MCF 10A (cell line): ENCODE data around the gene CACNA1S. TPM values are rescaled to one million over a fixed set of nuclear protein-coding genes. Genes with fewer than 3 reads are reported as not detected.

Source experiments
- BruUV-seq: library from RNA; stranded (reverse); fragments of 400-500 nt; replicated peaks from 2 replicates; lab custom pipeline; 2021; lab: Mats Ljungman, UMichigan
- CTCF ChIA-PET: fragments of 300-600 bp; sonication (Branson Sonifier 250); formaldehyde crosslinking; extraction: SDS; loops from one replicate; lab custom pipeline; 2021; ENCODE audit warnings: antibody characterized with exemption, inconsistent platforms; lab: Yijun Ruan, JAX
- POLR2A ChIA-PET: fragments of 300-600, 350-650 bp; sonication (Branson Sonifier 250); formaldehyde crosslinking; extraction: SDS; loops from one replicate; lab custom pipeline; 2020; ENCODE audit warnings: antibody characterized with exemption, inconsistent platforms; lab: Yijun Ruan, JAX
- DNase-seq: peaks from one replicate; pipeline ENCODE4 v3.0.0-alpha.2; 2018; ENCODE audit not compliant: unreplicated experiment
- H3K27ac Mint-ChIP-seq: one replicate; pipeline ENCODE4 v1.8.0; 2022; ENCODE audit warnings: mild to moderate bottlenecking, low read depth, mixed read lengths; ENCODE audit not compliant: unreplicated experiment
- H3K27me3 Mint-ChIP-seq: one replicate; pipeline ENCODE4 v1.8.0; 2022; ENCODE audit warnings: mixed read lengths; ENCODE audit not compliant: insufficient read depth, unreplicated experiment
- H3K36me3 Mint-ChIP-seq: one replicate; pipeline ENCODE4 v1.8.0; 2022; ENCODE audit warnings: mild to moderate bottlenecking, moderate library complexity, mixed read lengths; ENCODE audit not compliant: insufficient read depth, unreplicated experiment
- H3K4me1 Mint-ChIP-seq: one replicate; pipeline ENCODE4 v1.8.0; 2022; ENCODE audit warnings: mixed read lengths; ENCODE audit not compliant: insufficient read depth, unreplicated experiment
- H3K4me3 Mint-ChIP-seq: one replicate; pipeline ENCODE4 v1.8.0; 2022; ENCODE audit warnings: mild to moderate bottlenecking, moderate library complexity, mixed read lengths; ENCODE audit not compliant: unreplicated experiment
- H3K9me3 Mint-ChIP-seq: one replicate; pipeline ENCODE4 v1.8.0; 2022; ENCODE audit warnings: mixed read lengths; ENCODE audit not compliant: unreplicated experiment
- CTCF ChIP-seq: fragments of 200-600 bp; IDR thresholded peaks from one replicate; pipeline ENCODE4 v1.8.0; 2022; ENCODE audit warnings: antibody characterized with exemption, mild to moderate bottlenecking; ENCODE audit not compliant: unreplicated experiment
- intact Hi-C: fragments of 100-400 bp; cut with micrococcal nuclease; formaldehyde crosslinking; loops from 2 replicates; pipeline ENCODE4 v1.14.1; 2022
- total RNA-seq: library from RNA; stranded (reverse); gene quantifications from 2 replicates; pipeline ENCODE4 v1.2.3, GENCODE V29; 2022

CACNA1S gene
- total RNA-seq, 1 experiment from 2014 or later: not detected

- Mint-ChIP-seq H3K4me1 (peaks cover 7% of the 10 kb centered on the region), H3K36me3 (no peaks in the 10 kb centered on the region), H3K27ac (no peak overlapping the region), H3K4me3 (no peak overlapping the region), H3K9me3 (no peaks in the 10 kb centered on the region), H3K27me3 (peaks cover 37% of the 10 kb centered on the region)
- ChIA-PET CTCF (interaction anchor here (0.5 to 2.1 kb wide), 9 partner anchors 9 to 156 kb away, joined by 3 to 6 read pairs (median 4); no protein-coding TSS in a partner anchor), POLR2A (interaction anchor here (0.6 to 0.7 kb wide), 3 partner anchors 9 to 1816 kb away, joined by 3 to 5 read pairs (median 3); no protein-coding TSS in a partner anchor)
- TF ChIP-seq CTCF: no peak
- BruUV-seq: no TSS peak
- DNase-seq: no peak
- intact Hi-C loops: no loop called here
Measured at GRCh38 chr1:201072922-201073321, 39.3 kb downstream of the CACNA1S start.

GRCh38 chr1:201072149-201072548, 40.1 kb downstream of the CACNA1S start:
- Mint-ChIP-seq H3K4me3 (no peak overlapping the region), H3K36me3 (no peaks in the 10 kb centered on the region), H3K9me3 (no peaks in the 10 kb centered on the region), H3K27me3 (peaks cover 37% of the 10 kb centered on the region), H3K27ac (no peak overlapping the region), H3K4me1 (peaks cover 7% of the 10 kb centered on the region)
- CTCF ChIA-PET: interaction anchor here (0.6 to 2.1 kb wide), 5 partner anchors 10 to 101 kb away, joined by 3 to 6 read pairs (median 5); no protein-coding TSS in a partner anchor
- intact Hi-C loops: no loop called here
- POLR2A ChIA-PET: interaction anchor here (0.6 kb wide), 1 partner anchor 209 kb away, joined by 5 read pairs; no protein-coding TSS in a partner anchor
- TF ChIP-seq CTCF: no peak
- BruUV-seq: no TSS peak
- DNase-seq: peak; percentile 76

- Mint-ChIP-seq H3K27me3 (peaks cover 49% of the 10 kb centered on the region), H3K4me3 (no peak overlapping the region), H3K36me3 (no peaks in the 10 kb centered on the region), H3K27ac (no peak overlapping the region), H3K4me1 (peaks cover 7% of the 10 kb centered on the region), H3K9me3 (no peaks in the 10 kb centered on the region)
- no peak for TF ChIP-seq CTCF
- peak; percentile 26 for DNase-seq
- intact Hi-C loops: no loop called here
- POLR2A ChIA-PET: interaction anchor here (0.6 kb wide), 1 partner anchor 21 kb away, joined by 3 read pairs; no protein-coding TSS in a partner anchor
- BruUV-seq: no TSS peak
- CTCF ChIA-PET: interaction anchor here (0.5 to 2.5 kb wide), 3 partner anchors 90 to 366 kb away, joined by 3 to 10 read pairs (median 3); no protein-coding TSS in a partner anchor
Measured at GRCh38 chr1:201069636-201070035, 42.6 kb downstream of the CACNA1S start.

GRCh38 chr1:201068976-201069375, 43.2 kb downstream of the CACNA1S start:
- Mint-ChIP-seq H3K4me1 (peaks cover 7% of the 10 kb centered on the region), H3K27ac (no peak overlapping the region), H3K4me3 (no peak overlapping the region), H3K36me3 (no peaks in the 10 kb centered on the region), H3K9me3 (no peaks in the 10 kb centered on the region), H3K27me3 (peaks cover 49% of the 10 kb centered on the region)
- ChIA-PET POLR2A (interaction anchor here (0.5 kb wide), 1 partner anchor 10 kb away, joined by 3 read pairs; no protein-coding TSS in a partner anchor), CTCF (interaction anchor here (0.5 to 2.5 kb wide), 2 partner anchors 89 to 367 kb away, joined by 3 to 10 read pairs; no protein-coding TSS in a partner anchor)
- intact Hi-C loops: no loop called here
- no peak for DNase-seq
- no peak for TF ChIP-seq CTCF
- BruUV-seq: no TSS peak
